Ascending aorta (tissue), 2 donors: Measurements from ENCODE around the gene MEA1. TPM values are rescaled to one million over a fixed set of nuclear protein-coding genes. Genes with fewer than 3 reads are reported as not detected.

Source experiments
- DNase-seq, 2 donors: peaks; one replicate each; pipeline ENCODE4 v3.0.0-alpha.2; 2019; ENCODE audit warnings: low spot score in 2 of 2
- H3K27ac ChIP-seq, 2 donors: fragments of 200-600 bp; sonication (generic); one replicate each; pipeline ENCODE4 v1.5.1; 2016 to 2017; ENCODE audit warnings: mild to moderate bottlenecking in 1 of 2
- H3K27me3 ChIP-seq: fragments of 200-600 bp; sonication (generic); one replicate; pipeline ENCODE4 v1.5.1; 2017
- H3K36me3 ChIP-seq, 2 donors: fragments of 200-600 bp; sonication (generic); one replicate each; pipeline ENCODE4 v1.5.1; 2016
- H3K4me1 ChIP-seq, 2 donors: fragments of 200-600 bp; sonication (generic); one replicate each; pipeline ENCODE4 v1.5.1; 2016 to 2017; ENCODE audit warnings: mild to moderate bottlenecking in 1 of 2
- H3K4me3 ChIP-seq, 2 donors: fragments of 200-600 bp; sonication (generic); one replicate each; pipeline ENCODE4 v1.5.1; 2016 to 2017; ENCODE audit warnings: mild to moderate bottlenecking in 1 of 2
- H3K9me3 ChIP-seq, 2 donors: fragments of 200-600 bp; sonication (generic); one replicate each; pipeline ENCODE4 v1.5.1; 2016
- CTCF ChIP-seq, 3 experiments: fragments of 200-600 bp in 2 of 3; fragments of 450-650 bp in 1 of 3; sonication (generic) in 2 of 3; IDR thresholded peaks; one replicate each; pipeline ENCODE4 v1.5.1; 2016 to 2019; ENCODE audit warnings: antibody characterized with exemption in 3 of 3, mild to moderate bottlenecking in 1 of 3, moderate library complexity in 1 of 3
- intact Hi-C: fragments of 100-400 bp; cut with DNase I; formaldehyde crosslinking; loops from one replicate; pipeline ENCODE4 v1.15.1; 2023
- total RNA-seq: library from RNA; depleted of rRNA; stranded (reverse); fragments of >200 nt; gene quantifications from one replicate; pipeline ENCODE4 v1.1.0, GENCODE V29; 2016

Gene MEA1
- total RNA-seq, 1 donor from 2014 or later, result 61.1 TPM

GRCh38 chr6:42963855-42964605 lies 49.7 kb downstream of the MEA1 start:
- DNase-seq, result no peak
- H3K27me3 ChIP-seq, result no peaks in the 10 kb centered on the region
- no peak overlapping the region for H3K4me3 ChIP-seq
- no peaks in the 10 kb centered on the region for H3K9me3 ChIP-seq
- peaks cover 35 to 50% of the 10 kb centered on the region in 2 donors for H3K36me3 ChIP-seq
- peaks cover 0 to 7% of the 10 kb centered on the region in 2 donors for H3K4me1 ChIP-seq
- no peak overlapping the region for H3K27ac ChIP-seq
- TF ChIP-seq CTCF (IDR thresholded peaks at IDR 0.05), result no peak
- intact Hi-C loops, result no loop called here

- TF ChIP-seq CTCF (IDR thresholded peaks at IDR 0.05), result no peak
- intact Hi-C loops, result no loop called here
- Histone ChIP-seq H3K4me1 (peaks cover 0 to 7% of the 10 kb centered on the region in 2 donors), H3K27ac (no peak overlapping the region), H3K36me3 (peaks cover 30 to 45% of the 10 kb centered on the region in 2 donors), H3K4me3 (no peak overlapping the region), H3K27me3 (no peaks in the 10 kb centered on the region), H3K9me3 (no peaks in the 10 kb centered on the region)
- no peak for DNase-seq
These were observed 50.4 kb downstream of the MEA1 start for GRCh38 chr6:42963179-42963854.

GRCh38 chr6:42962502-42963178 lies 51.1 kb downstream of the MEA1 start:
- H3K9me3 ChIP-seq, result no peaks in the 10 kb centered on the region
- DNase-seq, result no peak
- H3K27me3 ChIP-seq, result no peaks in the 10 kb centered on the region
- intact Hi-C loops, result no loop called here
- H3K4me1 ChIP-seq, result peaks cover 0 to 7% of the 10 kb centered on the region in 2 donors
- H3K27ac ChIP-seq, result no peak overlapping the region
- TF ChIP-seq CTCF (IDR thresholded peaks at IDR 0.05), result no peak
- no peak overlapping the region for H3K4me3 ChIP-seq
- peaks cover 29 to 41% of the 10 kb centered on the region in 2 donors for H3K36me3 ChIP-seq

GRCh38 chr6:42962096-42962495 lies 51.6 kb downstream of the MEA1 start:
- intact Hi-C loops, result no loop called here
- Histone ChIP-seq H3K27me3 (no peaks in the 10 kb centered on the region), H3K4me1 (peaks cover 0 to 7% of the 10 kb centered on the region in 2 donors), H3K4me3 (no peak overlapping the region), H3K36me3 (peaks cover 24 to 36% of the 10 kb centered on the region in 2 donors), H3K9me3 (no peaks in the 10 kb centered on the region), H3K27ac (no peak overlapping the region)
- no peak for DNase-seq
- no peak for TF ChIP-seq CTCF (IDR thresholded peaks at IDR 0.05)

Other genes with a start within 250 kb of the MEA1 start
- 9.7 TPM for gene BICRAL, start 231.9 kb downstream of the MEA1 start, total RNA-seq
- gene RPL7L1, start 134.3 kb downstream of the MEA1 start, total RNA-seq, result 34.8 TPM
- not detected for gene PTCRA, start 97.9 kb downstream of the MEA1 start, total RNA-seq
- 49.6 TPM for gene CNPY3, start 84.5 kb downstream of the MEA1 start, total RNA-seq
- not detected for gene GNMT, start 53.2 kb downstream of the MEA1 start, total RNA-seq
- 8.9 TPM for gene PEX6, start 34.8 kb downstream of the MEA1 start, total RNA-seq
- 27.7 TPM for gene PPP2R5D, start 29.4 kb downstream of the MEA1 start, total RNA-seq
- 64.0 TPM for gene KLHDC3, start 303 bp upstream of the MEA1 start, total RNA-seq
- 20.6 TPM for gene RRP36, start 7.7 kb upstream of the MEA1 start, total RNA-seq
- gene CUL7, start 39.9 kb upstream of the MEA1 start, total RNA-seq, result 26.7 TPM
- gene MRPL2, start 45.5 kb upstream of the MEA1 start, total RNA-seq, result 42.3 TPM
- gene KLC4, start 45.7 kb upstream of the MEA1 start, total RNA-seq, result 17.8 TPM
- 34.9 TPM for gene PTK7, start 62.4 kb upstream of the MEA1 start, total RNA-seq
- gene SRF, start 157.3 kb upstream of the MEA1 start, total RNA-seq, result 71.2 TPM
- gene CUL9, start 168.2 kb upstream of the MEA1 start, total RNA-seq, result 36.1 TPM
- 39.1 TPM for gene DNPH1, start 215.5 kb upstream of the MEA1 start, total RNA-seq
- not detected for gene TTBK1, start 229.5 kb upstream of the MEA1 start, total RNA-seq